ENCODE measurements around the gene ZNF181. TPM values are rescaled to one million over a fixed set of nuclear protein-coding genes. Genes with fewer than 3 reads are reported as not detected.

ZNF181 gene
- total and polyA plus RNA-seq, 4 donors, result 5.6 to 17.7 (median 7.2) TPM

GRCh38 chr19:34794066-34794960 is 60.3 kb downstream of the ZNF181 start:
- WGBS, 2 donors, result 79 to 85% methylated on average over 9 of the region's 9 CpGs
- H3K4me1 ChIP-seq (ENCODE audit: control insufficient read depth in 5 of 5, insufficient read depth in 5 of 5, low read length in 5 of 5), result no peaks in the 10 kb centered on the region
- peaks cover 0 to 2% (median 0%) of the 10 kb centered on the region in 3 donors for H3K27me3 ChIP-seq (ENCODE audit: control insufficient read depth in 3 of 3, insufficient read depth in 3 of 3, low read length in 2 of 3)
- no peak overlapping the region for H3K9ac ChIP-seq (ENCODE audit: insufficient read depth in 1 of 2, low read length in 2 of 2)
- no peak for ATAC-seq (ENCODE audit: insufficient read depth, low FRiP score)
- H3K9me3 ChIP-seq (ENCODE audit: control insufficient read depth in 4 of 4, insufficient read depth in 3 of 4, low read length in 3 of 4), result peaks cover 0 to 4% (median 0%) of the 10 kb centered on the region in 4 donors
- no peak for DNase-seq
- TF ChIP-seq, protein P1, sequence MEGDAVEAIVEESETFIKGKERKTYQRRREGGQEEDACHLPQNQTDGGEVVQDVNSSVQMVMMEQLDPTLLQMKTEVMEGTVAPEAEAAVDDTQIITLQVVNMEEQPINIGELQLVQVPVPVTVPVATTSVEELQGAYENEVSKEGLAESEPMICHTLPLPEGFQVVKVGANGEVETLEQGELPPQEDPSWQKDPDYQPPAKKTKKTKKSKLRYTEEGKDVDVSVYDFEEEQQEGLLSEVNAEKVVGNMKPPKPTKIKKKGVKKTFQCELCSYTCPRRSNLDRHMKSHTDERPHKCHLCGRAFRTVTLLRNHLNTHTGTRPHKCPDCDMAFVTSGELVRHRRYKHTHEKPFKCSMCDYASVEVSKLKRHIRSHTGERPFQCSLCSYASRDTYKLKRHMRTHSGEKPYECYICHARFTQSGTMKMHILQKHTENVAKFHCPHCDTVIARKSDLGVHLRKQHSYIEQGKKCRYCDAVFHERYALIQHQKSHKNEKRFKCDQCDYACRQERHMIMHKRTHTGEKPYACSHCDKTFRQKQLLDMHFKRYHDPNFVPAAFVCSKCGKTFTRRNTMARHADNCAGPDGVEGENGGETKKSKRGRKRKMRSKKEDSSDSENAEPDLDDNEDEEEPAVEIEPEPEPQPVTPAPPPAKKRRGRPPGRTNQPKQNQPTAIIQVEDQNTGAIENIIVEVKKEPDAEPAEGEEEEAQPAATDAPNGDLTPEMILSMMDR (IDR thresholded peaks at IDR 0.05; ENCODE audit: control extremely low read depth, extremely low read depth), result no peak
- H3K4me3 ChIP-seq, result no peak overlapping the region
- H3K36me3 ChIP-seq (ENCODE audit: control insufficient read depth in 4 of 4, insufficient read depth in 4 of 4, low read length in 4 of 4), result no peaks in the 10 kb centered on the region
- H3K27ac ChIP-seq (ENCODE audit: low read depth in 1 of 2, low read length in 1 of 2), result no peak overlapping the region

Other genes starting within 250 kb of the ZNF181 start
- 1 to 10 TPM in 1 of 2 donors, under 1 TPM in 1; 0.88 to 1.1 TPM for gene SCGB2B2, start 57.1 kb upstream of the ZNF181 start, total RNA-seq
- gene SCGB2B2, start 57.1 kb upstream of the ZNF181 start, polyA plus RNA-seq, result under 1 TPM; 0.21 to 0.49 TPM
- 10 to 100 TPM; 22.6 to 50.4 TPM for gene ZNF302, start 56.6 kb upstream of the ZNF181 start, total RNA-seq
- gene ZNF302, start 56.6 kb upstream of the ZNF181 start, polyA plus RNA-seq, result 10 to 100 TPM; 10.5 to 21.2 TPM
- 10 to 100 TPM in 1 of 2 donors, 1 to 10 TPM in 1; 9.3 to 11.2 TPM for gene ZNF599, start 39.0 kb downstream of the ZNF181 start, total RNA-seq
- gene ZNF599, start 39.0 kb downstream of the ZNF181 start, polyA plus RNA-seq, result 1 to 10 TPM; 3.6 to 3.8 TPM
- gene ZNF30, start 192.7 kb downstream of the ZNF181 start, total RNA-seq, result 1 to 10 TPM; 3.3 to 5.5 TPM
- gene ZNF30, start 192.7 kb downstream of the ZNF181 start, polyA plus RNA-seq, result 1 to 10 TPM; 1.5 to 1.9 TPM
- 10 to 100 TPM in 1 of 2 donors, 1 to 10 TPM in 1; 8.1 to 17.2 TPM for gene ZNF792, start 230.0 kb downstream of the ZNF181 start, total RNA-seq
- 1 to 10 TPM; 2.0 to 3.7 TPM for gene ZNF792, start 230.0 kb downstream of the ZNF181 start, polyA plus RNA-seq